GM10266 (cell line): Measurements from ENCODE around the gene MYO1E.
"Not testable (repeated sequence)": the region's sequence is repeated elsewhere in the genome, so short reads cannot be mapped to it uniquely, and the experiment has no call there.

Source experiments
- DNase-seq: peaks from one replicate; pipeline ENCODE4 v3.0.0; 2012; ENCODE audit errors: extremely low spot score
- CTCF ChIP-seq: IDR thresholded peaks from 2 replicates; pipeline ENCODE4 v1.5.1; 2012; ENCODE audit warnings: mild to moderate bottlenecking, low read depth; ENCODE audit not compliant: control insufficient read depth, insufficient read depth; ENCODE audit errors: missing control alignments

Gene MYO1E

GRCh38 chr15:59280855-59281254 lies 91.8 kb downstream of the MYO1E start:
- TF ChIP-seq CTCF = no peak
- DNase-seq = no peak

GRCh38 chr15:59280292-59280691 lies 92.4 kb downstream of the MYO1E start:
- DNase-seq = not testable (repeated sequence)

- TF ChIP-seq CTCF = no peak
- no peak for DNase-seq
Observed at GRCh38 chr15:59279023-59279422, 93.6 kb downstream of the MYO1E start.

GRCh38 chr15:59278120-59278519 lies 94.6 kb downstream of the MYO1E start:
- TF ChIP-seq CTCF = no peak
- DNase-seq = no peak

- no peak for TF ChIP-seq CTCF
- no peak for DNase-seq
Observed at GRCh38 chr15:59276225-59277178, 96.2 kb downstream of the MYO1E start.

GRCh38 chr15:59274126-59274970 lies 98.3 kb downstream of the MYO1E start:
- DNase-seq = no peak
- no peak for TF ChIP-seq CTCF

GRCh38 chr15:59273234-59273633 lies 99.4 kb downstream of the MYO1E start:
- DNase-seq = no peak
- TF ChIP-seq CTCF = no peak
